Vagina (tissue), 2 donors: ENCODE results near the gene WAPL. TPM values are rescaled to one million over a fixed set of nuclear protein-coding genes. Genes with fewer than 3 reads are reported as not detected.

Source experiments
- DNase-seq, 2 donors: peaks; one replicate each; pipeline ENCODE4 v3.0.0-alpha.2; 2017; ENCODE audit errors: extremely low spot score in 2 of 2
- H3K27ac ChIP-seq: fragments of 200-600 bp; sonication (generic); one replicate; pipeline ENCODE4 v1.5.1; 2019
- H3K27me3 ChIP-seq: fragments of 200-600 bp; sonication (generic); one replicate; pipeline ENCODE4 v1.5.1; 2019
- H3K36me3 ChIP-seq, 2 donors: fragments of 200-600 bp; sonication (generic); one replicate each; pipeline ENCODE4 v1.5.1; 2017 to 2019
- H3K4me1 ChIP-seq: fragments of 200-600 bp; sonication (generic); one replicate; pipeline ENCODE4 v1.5.1; 2019
- H3K4me3 ChIP-seq, 2 donors: fragments of 200-600 bp; sonication (generic); 1 replicate in 1 of 2; 2 replicates in 1 of 2; pipeline ENCODE4 v1.5.1; 2016 to 2019
- H3K9me3 ChIP-seq: fragments of 200-600 bp; sonication (generic); one replicate; pipeline ENCODE4 v1.5.1; 2019
- POLR2A ChIP-seq, 2 donors: fragments of 450-650 bp; IDR thresholded peaks; one replicate each; pipeline ENCODE4 v1.6.1; 2017; ENCODE audit warnings: antibody characterized with exemption in 2 of 2, mild to moderate bottlenecking in 2 of 2, moderate library complexity in 2 of 2
- POLR2AphosphoS5 ChIP-seq, 2 donors: sonication (generic); formaldehyde crosslinking; IDR thresholded peaks; one replicate each; pipeline ENCODE4 v1.9.0; 2017; ENCODE audit warnings: antibody characterized with exemption in 2 of 2, mild to moderate bottlenecking in 2 of 2, low read depth in 1 of 2; ENCODE audit not compliant: insufficient read depth in 1 of 2
- intact Hi-C: fragments of 100-400 bp; cut with DNase I; formaldehyde crosslinking; loops from one replicate; pipeline ENCODE4 v1.15.1; 2023
- small RNA-seq: library from RNA; depleted of rRNA; stranded (forward); fragments of <200 nt; gene quantifications from one replicate; pipeline ENCODE3, GENCODE V24; 2016
- total RNA-seq: library from RNA; depleted of rRNA; stranded (reverse); fragments of >200 nt; gene quantifications from one replicate; pipeline ENCODE4 v1.2.3, GENCODE V29; 2016
- TF ChIP-seq, protein P1 (sequence below), 3 experiments: fragments of 450-650 bp in 2 of 3; fragments of 200-600 bp in 1 of 3; sonication (generic) in 1 of 3; IDR thresholded peaks; one replicate each; pipeline ENCODE4 v1.5.1; 2017 to 2019; ENCODE audit warnings: antibody characterized with exemption in 3 of 3, mild to moderate bottlenecking in 2 of 3, moderate library complexity in 2 of 3

WAPL gene
- total RNA-seq, 1 donor from 2014 or later: 26.5 TPM

DNA sequence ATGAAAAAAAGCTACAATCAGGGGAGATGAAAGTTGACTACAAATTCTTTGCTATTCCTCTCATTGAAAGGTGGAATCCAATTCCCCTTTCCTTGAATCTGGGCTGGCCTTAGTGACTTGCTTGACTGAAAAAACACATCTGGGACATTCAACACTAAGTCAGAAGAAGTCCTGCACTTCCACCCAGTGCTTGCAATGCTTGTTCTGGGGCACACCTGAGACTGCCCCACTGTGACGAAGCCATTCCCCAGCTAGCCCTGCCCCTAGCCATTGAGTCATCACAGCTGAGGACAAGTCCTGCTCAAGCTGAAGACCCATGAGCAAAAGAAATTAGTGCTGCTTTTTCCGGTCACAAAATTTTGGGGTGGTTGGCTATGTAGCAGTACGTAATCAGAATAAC lies 135.8 kb downstream of the WAPL start:
- intact Hi-C loops: no loop called here
- Histone ChIP-seq H3K36me3 (no peaks in the 10 kb centered on the region), H3K4me3 (no peak overlapping the region), H3K27ac (no peak overlapping the region), H3K4me1 (peaks cover 8% of the 10 kb centered on the region), H3K9me3 (no peaks in the 10 kb centered on the region), H3K27me3 (no peaks in the 10 kb centered on the region)
- DNase-seq: no peak
- TF ChIP-seq POLR2AphosphoS5 (IDR thresholded peaks at IDR 0.05; ENCODE audit: insufficient read depth in 1 of 2, low read depth in 1 of 2): no peak
- TF ChIP-seq, protein P1, sequence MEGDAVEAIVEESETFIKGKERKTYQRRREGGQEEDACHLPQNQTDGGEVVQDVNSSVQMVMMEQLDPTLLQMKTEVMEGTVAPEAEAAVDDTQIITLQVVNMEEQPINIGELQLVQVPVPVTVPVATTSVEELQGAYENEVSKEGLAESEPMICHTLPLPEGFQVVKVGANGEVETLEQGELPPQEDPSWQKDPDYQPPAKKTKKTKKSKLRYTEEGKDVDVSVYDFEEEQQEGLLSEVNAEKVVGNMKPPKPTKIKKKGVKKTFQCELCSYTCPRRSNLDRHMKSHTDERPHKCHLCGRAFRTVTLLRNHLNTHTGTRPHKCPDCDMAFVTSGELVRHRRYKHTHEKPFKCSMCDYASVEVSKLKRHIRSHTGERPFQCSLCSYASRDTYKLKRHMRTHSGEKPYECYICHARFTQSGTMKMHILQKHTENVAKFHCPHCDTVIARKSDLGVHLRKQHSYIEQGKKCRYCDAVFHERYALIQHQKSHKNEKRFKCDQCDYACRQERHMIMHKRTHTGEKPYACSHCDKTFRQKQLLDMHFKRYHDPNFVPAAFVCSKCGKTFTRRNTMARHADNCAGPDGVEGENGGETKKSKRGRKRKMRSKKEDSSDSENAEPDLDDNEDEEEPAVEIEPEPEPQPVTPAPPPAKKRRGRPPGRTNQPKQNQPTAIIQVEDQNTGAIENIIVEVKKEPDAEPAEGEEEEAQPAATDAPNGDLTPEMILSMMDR (IDR thresholded peaks at IDR 0.05): no peak
- no peak for TF ChIP-seq POLR2A (IDR thresholded peaks at IDR 0.05)

Small RNA genes lying within 50 kb of the gene (small RNA-seq; reads per million reads assigned to genes)
- gene RNU6-780P: not detected

Other genes with a start within 250 kb of the WAPL start
- 7.1 TPM for gene GRID1, start 155.0 kb downstream of the WAPL start, total RNA-seq
- not detected for gene OPN4, start 132.8 kb upstream of the WAPL start, total RNA-seq
- gene LDB3, start 146.7 kb upstream of the WAPL start, total RNA-seq: 4.7 TPM
- gene BMPR1A, start 234.8 kb upstream of the WAPL start, total RNA-seq: 33.1 TPM